Measurements from ENCODE around the gene MYO9A. TPM values are rescaled to one million over a fixed set of nuclear protein-coding genes. Genes with fewer than 3 reads are reported as not detected.

MYO9A gene
- polyA plus RNA-seq, 4 donors: 29.7 to 39.2 (median 34.3) TPM

Other genes starting within 250 kb of the MYO9A start
- 1 to 10 TPM; 3.5 to 8.8 (median 6.8) TPM for gene SENP8, start 253 bp upstream of the MYO9A start, polyA plus RNA-seq (ENCODE audit: insufficient read length in 4 of 4)
- gene GRAMD2A, start 79.6 kb upstream of the MYO9A start, polyA plus RNA-seq (ENCODE audit: insufficient read length in 4 of 4): 10 to 100 TPM in 1 of 4 donors, 1 to 10 TPM in 2, under 1 TPM in 1; 0.23 to 11.0 (median 7.2) TPM
- 100 to 1,000 TPM; 320 to 718 (median 630) TPM for gene PKM, start 113.0 kb upstream of the MYO9A start, polyA plus RNA-seq (ENCODE audit: insufficient read length in 4 of 4)
- 100 to 1,000 TPM in 1 of 4 donors, 10 to 100 TPM in 3; 95.7 to 148 (median 97.9) TPM for gene PARP6, start 154.4 kb upstream of the MYO9A start, polyA plus RNA-seq (ENCODE audit: insufficient read length in 4 of 4)
- gene CELF6, start 202.0 kb upstream of the MYO9A start, polyA plus RNA-seq (ENCODE audit: insufficient read length in 4 of 4): 1 to 10 TPM; 2.1 to 5.6 (median 4.2) TPM